ENCODE measurements around the gene RYK.

GRCh38 chr3:134201201-134202130 is 49.2 kb downstream of the RYK start:
- TF ChIP-seq CTCF (IDR thresholded peaks at IDR 0.05) (no peak), POLR2A (IDR thresholded peaks at IDR 0.05) (no peak)
